ENCODE results near the gene ENC1. TPM values are rescaled to one million over a fixed set of nuclear protein-coding genes. Genes with fewer than 3 reads are reported as not detected.

Gene ENC1
- total RNA-seq, 4 donors from 2014 or later = 7.8 to 22.1 (median 12.9) TPM

- TF ChIP-seq, protein P1, sequence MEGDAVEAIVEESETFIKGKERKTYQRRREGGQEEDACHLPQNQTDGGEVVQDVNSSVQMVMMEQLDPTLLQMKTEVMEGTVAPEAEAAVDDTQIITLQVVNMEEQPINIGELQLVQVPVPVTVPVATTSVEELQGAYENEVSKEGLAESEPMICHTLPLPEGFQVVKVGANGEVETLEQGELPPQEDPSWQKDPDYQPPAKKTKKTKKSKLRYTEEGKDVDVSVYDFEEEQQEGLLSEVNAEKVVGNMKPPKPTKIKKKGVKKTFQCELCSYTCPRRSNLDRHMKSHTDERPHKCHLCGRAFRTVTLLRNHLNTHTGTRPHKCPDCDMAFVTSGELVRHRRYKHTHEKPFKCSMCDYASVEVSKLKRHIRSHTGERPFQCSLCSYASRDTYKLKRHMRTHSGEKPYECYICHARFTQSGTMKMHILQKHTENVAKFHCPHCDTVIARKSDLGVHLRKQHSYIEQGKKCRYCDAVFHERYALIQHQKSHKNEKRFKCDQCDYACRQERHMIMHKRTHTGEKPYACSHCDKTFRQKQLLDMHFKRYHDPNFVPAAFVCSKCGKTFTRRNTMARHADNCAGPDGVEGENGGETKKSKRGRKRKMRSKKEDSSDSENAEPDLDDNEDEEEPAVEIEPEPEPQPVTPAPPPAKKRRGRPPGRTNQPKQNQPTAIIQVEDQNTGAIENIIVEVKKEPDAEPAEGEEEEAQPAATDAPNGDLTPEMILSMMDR (IDR thresholded peaks at IDR 0.05) = no peak
- DNase-seq (ENCODE audit: low spot score) (no peak), ATAC-seq (ENCODE audit: low FRiP score) (no peak)
These were observed 24.7 kb upstream of the ENC1 start for GRCh38 chr5:74665273-74665672.

- TF ChIP-seq, protein P1 (IDR thresholded peaks at IDR 0.05) = no peak
- ATAC-seq (ENCODE audit: low FRiP score) (no peak), DNase-seq (ENCODE audit: low spot score) (no peak)
These were observed 24.0 kb upstream of the ENC1 start for GRCh38 chr5:74664551-74664950.

DNA sequence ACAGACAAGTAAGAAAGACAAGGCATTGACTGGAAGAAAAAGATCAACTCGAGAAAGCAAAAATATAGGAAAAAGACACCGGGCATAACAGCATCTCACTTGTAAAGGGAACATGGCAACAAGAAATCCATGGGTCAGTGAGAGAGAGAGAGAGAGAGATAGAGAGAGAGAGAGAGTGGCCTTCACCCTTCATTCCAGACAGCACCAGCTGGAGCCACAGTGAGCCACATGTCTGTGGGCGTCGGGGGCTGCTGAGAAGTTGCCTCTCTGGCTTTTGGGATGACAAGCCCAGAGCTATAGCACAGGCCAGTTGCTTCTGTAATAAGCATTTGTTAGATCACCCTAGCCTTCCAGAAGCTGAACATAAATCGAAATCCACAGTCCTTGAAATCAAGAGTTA is 20.3 kb upstream of the ENC1 start:
- ATAC-seq (ENCODE audit: low FRiP score) (no peak), DNase-seq (ENCODE audit: low spot score) (no peak)
- TF ChIP-seq, protein P1 (IDR thresholded peaks at IDR 0.05) = no peak

DNA sequence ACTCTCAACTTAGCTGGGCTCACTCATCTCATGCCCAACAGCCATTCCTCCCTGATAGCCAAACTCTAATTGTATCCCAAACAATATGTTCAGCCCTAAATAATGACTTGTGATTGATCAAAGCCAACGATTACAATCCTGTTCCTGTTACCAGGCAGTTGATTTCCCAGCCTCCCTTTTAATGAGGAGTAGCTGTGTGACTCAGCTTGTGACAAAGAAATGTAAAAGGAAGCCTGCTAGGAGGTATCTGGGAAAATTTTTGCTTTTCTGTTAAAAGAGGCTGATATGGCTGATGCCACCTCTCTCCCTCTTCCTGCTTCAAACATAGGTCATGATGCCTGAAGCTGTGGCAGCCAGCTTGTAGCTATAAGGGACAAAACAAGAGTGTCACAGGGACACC is 19.6 kb upstream of the ENC1 start:
- TF ChIP-seq, protein P1 (IDR thresholded peaks at IDR 0.05) = no peak
- ATAC-seq (ENCODE audit: low FRiP score) (no peak), DNase-seq (ENCODE audit: low spot score) (no peak)

DNA sequence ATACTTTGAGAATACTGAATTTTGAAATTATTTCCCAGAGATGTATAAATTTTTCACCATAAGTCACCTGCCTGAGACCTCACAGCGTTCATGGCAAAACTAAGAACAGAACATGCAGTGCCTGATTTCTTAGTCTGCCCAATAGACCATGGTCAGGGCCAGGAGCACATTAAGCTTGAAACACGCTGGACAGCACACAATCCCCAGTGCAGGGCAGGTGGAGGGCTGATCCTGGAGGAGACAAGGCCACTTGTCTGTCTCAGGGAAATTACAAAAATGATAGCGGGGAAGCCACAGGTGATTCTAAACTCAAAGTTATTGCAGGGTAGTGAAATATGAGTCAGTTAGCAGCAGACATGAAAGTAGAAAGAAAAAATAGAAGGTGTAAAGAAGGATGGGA is 18.6 kb upstream of the ENC1 start:
- ATAC-seq (ENCODE audit: low FRiP score) = no peak
- no peak for DNase-seq (ENCODE audit: low spot score)
- TF ChIP-seq, protein P1 (IDR thresholded peaks at IDR 0.05) = no peak

DNA sequence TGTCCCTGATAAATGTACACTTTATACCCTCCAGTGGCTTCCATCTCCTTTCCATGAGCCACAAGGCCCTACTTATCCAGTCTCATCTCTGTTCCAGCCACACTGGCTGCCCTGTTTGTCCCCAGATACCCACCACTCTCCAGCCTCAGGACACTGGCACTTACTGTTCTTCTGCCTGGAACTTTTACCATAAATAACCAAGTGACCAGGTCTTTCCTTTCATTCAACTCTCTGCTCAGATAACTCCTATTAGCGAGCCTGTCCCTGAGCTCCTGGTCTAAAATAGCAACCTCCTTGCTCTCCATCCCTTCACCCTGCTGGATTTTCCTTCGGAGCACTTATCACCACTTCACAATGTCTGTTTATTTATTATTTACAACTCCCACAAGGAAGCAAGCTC is 16.6 kb upstream of the ENC1 start:
- DNase-seq (ENCODE audit: low spot score) (no peak), ATAC-seq (ENCODE audit: low FRiP score) (no peak)
- TF ChIP-seq, protein P1 (IDR thresholded peaks at IDR 0.05) = no peak

- TF ChIP-seq, protein P1 (IDR thresholded peaks at IDR 0.05) = no peak
- no peak for DNase-seq (ENCODE audit: low spot score)
These were observed 15.2 kb upstream of the ENC1 start for GRCh38 chr5:74655716-74656115.

More at GRCh38 chr5:74655716-74656115, 15.2 kb upstream of the ENC1 start:
- no peak for ATAC-seq (ENCODE audit: low FRiP score)
